ENCODE results near the gene SLC13A5.
A peak's percentile ranks its signal among the peaks of the same experiment; 100 is the strongest.
"Not testable (repeated sequence)": the region's sequence is repeated elsewhere in the genome, so short reads cannot be mapped to it uniquely, and the experiment has no call there.

SLC13A5 gene

GRCh38 chr17:6713130-6713917 lies at the start of gene SLC13A5:
Gene SLC13A5 (minus strand): TSS chr17:6713369. CDS start chr17:6713333, 36 bp downstream.
- peak; percentile 6 to 24 for DNase-seq

GRCh38 chr17:6761779-6762178 lies 48.6 kb upstream of the SLC13A5 start:
- DNase-seq = no peak

- DNase-seq = no peak
Measured at GRCh38 chr17:6757747-6758146, 44.6 kb upstream of the SLC13A5 start.

- peak; percentile 21 to 24 for DNase-seq
Measured at GRCh38 chr17:6756425-6757031, 43.4 kb upstream of the SLC13A5 start.

GRCh38 chr17:6755731-6756184 lies 42.6 kb upstream of the SLC13A5 start, which contains the start of gene XAF1:
Gene XAF1 (plus strand): TSS chr17:6756046. CDS start chr17:6756079, 33 bp downstream.
- peak; percentile 36 to 46 for DNase-seq

GRCh38 chr17:6755281-6755680 lies 42.1 kb upstream of the SLC13A5 start:
- DNase-seq = no peak

GRCh38 chr17:6753546-6753945 lies 40.4 kb upstream of the SLC13A5 start:
- DNase-seq = no peak

- DNase-seq = no peak
Measured at GRCh38 chr17:6753006-6753445, 39.9 kb upstream of the SLC13A5 start.

- DNase-seq = no peak
Measured at GRCh38 chr17:6752068-6752909, 39.1 kb upstream of the SLC13A5 start.

- no peak for DNase-seq
Measured at GRCh38 chr17:6749519-6749918, 36.4 kb upstream of the SLC13A5 start.

GRCh38 chr17:6748617-6749016 lies 35.4 kb upstream of the SLC13A5 start:
- no peak for DNase-seq

GRCh38 chr17:6746665-6747064 lies 33.5 kb upstream of the SLC13A5 start:
- not testable (repeated sequence) for DNase-seq

GRCh38 chr17:6729531-6729930 lies 16.4 kb upstream of the SLC13A5 start:
- no peak for DNase-seq

- DNase-seq = no peak
Measured at GRCh38 chr17:6724009-6724408, 10.8 kb upstream of the SLC13A5 start.

- DNase-seq = no peak
Measured at GRCh38 chr17:6721744-6722143, 8.6 kb upstream of the SLC13A5 start.

- no peak for DNase-seq
Measured at GRCh38 chr17:6716736-6717135, 3.6 kb upstream of the SLC13A5 start.

- DNase-seq = no peak
Measured at GRCh38 chr17:6714315-6714874, 1.2 kb upstream of the SLC13A5 start.

- DNase-seq = no peak
Measured at GRCh38 chr17:6713918-6714271, 726 bp upstream of the SLC13A5 start.

- DNase-seq = no peak
Measured at GRCh38 chr17:6712854-6713129, 377 bp downstream of the SLC13A5 start.

- no peak for DNase-seq
Measured at GRCh38 chr17:6712058-6712853, 913 bp downstream of the SLC13A5 start.

- DNase-seq = no peak
Measured at GRCh38 chr17:6711681-6712057, 1.5 kb downstream of the SLC13A5 start.

GRCh38 chr17:6711081-6711674 lies 2.0 kb downstream of the SLC13A5 start:
- no peak for DNase-seq
